Measurements from ENCODE around the gene OR10H1.
"Not testable (repeated sequence)": the region's sequence is repeated elsewhere in the genome, so short reads cannot be mapped to it uniquely, and the experiment has no call there.

The OR10H1 gene

GRCh38 chr19:15774159-15774558, 41.3 kb downstream of the OR10H1 start:
- not testable (repeated sequence) for DNase-seq (ENCODE audit: low read depth)

GRCh38 chr19:15769586-15769985, 45.9 kb downstream of the OR10H1 start:
- no peak for DNase-seq (ENCODE audit: low read depth)

- no peak for DNase-seq (ENCODE audit: low read depth)
Measured at GRCh38 chr19:15759962-15760565, 55.4 kb downstream of the OR10H1 start.

- DNase-seq (ENCODE audit: low read depth): no peak
Measured at GRCh38 chr19:15758379-15758778, 57.1 kb downstream of the OR10H1 start.
